OCI-LY7 (cell line): Measurements from ENCODE around the gene KRTAP5-2.

Experiments
- EZH2phosphoT487 ChIP-seq: fragments of 200-600 bp; sonication (generic); IDR thresholded peaks from 2 replicates; pipeline ENCODE4 v1.6.1; 2018; ENCODE audit warnings: low read depth, borderline replicate concordance, mild to moderate bottlenecking, mixed run types, antibody characterized with exemption, low read length, moderate library complexity, mixed read lengths
- TF ChIP-seq, protein P1 (sequence below): fragments of 200-600 bp; sonication (generic); conservative IDR thresholded peaks from 2 replicates; pipeline ENCODE4 v1.5.1; 2014; ENCODE audit warnings: mild to moderate bottlenecking, antibody characterized with exemption, low read length, moderate library complexity, mixed read lengths

DNA sequence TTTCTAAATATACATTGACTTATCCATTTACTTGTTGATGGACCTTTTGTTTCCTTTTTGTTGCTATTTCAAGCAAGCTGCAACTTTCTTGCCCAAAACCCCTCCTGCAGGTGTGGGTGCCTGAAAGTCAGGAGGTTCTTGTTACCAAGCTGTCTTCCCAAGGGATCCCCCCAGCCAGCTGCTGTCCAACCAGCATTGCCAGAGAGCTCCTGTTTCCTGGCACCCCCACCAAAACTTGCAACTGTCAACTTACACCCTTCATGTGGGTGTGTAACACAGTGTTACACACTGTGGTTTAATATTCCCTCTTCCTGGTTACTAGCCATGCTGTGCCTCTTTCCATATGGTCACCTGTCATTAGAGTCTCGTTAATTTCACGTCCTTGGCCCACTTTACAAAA, 11.4 kb downstream of the KRTAP5-2 start:
- TF ChIP-seq, protein P1, sequence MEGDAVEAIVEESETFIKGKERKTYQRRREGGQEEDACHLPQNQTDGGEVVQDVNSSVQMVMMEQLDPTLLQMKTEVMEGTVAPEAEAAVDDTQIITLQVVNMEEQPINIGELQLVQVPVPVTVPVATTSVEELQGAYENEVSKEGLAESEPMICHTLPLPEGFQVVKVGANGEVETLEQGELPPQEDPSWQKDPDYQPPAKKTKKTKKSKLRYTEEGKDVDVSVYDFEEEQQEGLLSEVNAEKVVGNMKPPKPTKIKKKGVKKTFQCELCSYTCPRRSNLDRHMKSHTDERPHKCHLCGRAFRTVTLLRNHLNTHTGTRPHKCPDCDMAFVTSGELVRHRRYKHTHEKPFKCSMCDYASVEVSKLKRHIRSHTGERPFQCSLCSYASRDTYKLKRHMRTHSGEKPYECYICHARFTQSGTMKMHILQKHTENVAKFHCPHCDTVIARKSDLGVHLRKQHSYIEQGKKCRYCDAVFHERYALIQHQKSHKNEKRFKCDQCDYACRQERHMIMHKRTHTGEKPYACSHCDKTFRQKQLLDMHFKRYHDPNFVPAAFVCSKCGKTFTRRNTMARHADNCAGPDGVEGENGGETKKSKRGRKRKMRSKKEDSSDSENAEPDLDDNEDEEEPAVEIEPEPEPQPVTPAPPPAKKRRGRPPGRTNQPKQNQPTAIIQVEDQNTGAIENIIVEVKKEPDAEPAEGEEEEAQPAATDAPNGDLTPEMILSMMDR: no peak
- no peak for TF ChIP-seq EZH2phosphoT487
